SK-N-SH (cell line): ENCODE data around the gene GORASP1. TPM values are rescaled to one million over a fixed set of nuclear protein-coding genes. Genes with fewer than 3 reads are reported as not detected.

Experiments used
- CTCF ChIA-PET: fragments of 300-600, 350-600 bp; formaldehyde crosslinking; extraction: SDS; loops from one replicate; lab custom pipeline; 2021; lab: Yijun Ruan, JAX
- POLR2A ChIA-PET: fragments of 350-600 bp; sonication (Branson Sonifier 250); formaldehyde crosslinking; extraction: SDS; loops from one replicate; lab custom pipeline; 2020; ENCODE audit warnings: antibody characterized with exemption, inconsistent platforms; lab: Yijun Ruan, JAX
- DNase-seq: peaks from one replicate; pipeline ENCODE4 v3.0.0; 2012
- H2AFZ ChIP-seq: fragments of 200-600 bp; sonication (generic); 2 replicates; pipeline ENCODE4 v1.8.1; 2016; ENCODE audit warnings: antibody characterized with exemption, mild to moderate bottlenecking, low read depth
- H3F3A ChIP-seq: fragments of 200-600 bp; sonication (generic); replicated peaks from 2 replicates; pipeline ENCODE3; 2016; ENCODE audit warnings: antibody characterized with exemption, mild to moderate bottlenecking; ENCODE audit not compliant: insufficient read depth
- H3K27ac ChIP-seq, 2 experiments: fragments of 200-500 bp in 1 of 2; fragments of 200-600 bp in 1 of 2; sonication (Bioruptor generic) in 1 of 2; sonication (generic), shearing (Covaris generic) in 1 of 2; 2 replicates each; pipeline versions ENCODE4 v1.5.1 to v1.6.1; 2014 to 2016; ENCODE audit warnings: low read depth in 2 of 2, inconsistent platforms in 1 of 2, low read length in 1 of 2, mild to moderate bottlenecking in 1 of 2, mixed read lengths in 1 of 2
- H3K27me3 ChIP-seq: fragments of 200-600 bp; sonication (generic), shearing (Covaris generic); 2 replicates; pipeline ENCODE4 v1.6.1; 2016; ENCODE audit warnings: mixed run types; ENCODE audit not compliant: insufficient read depth
- H3K36me3 ChIP-seq, 2 experiments: fragments of 200-500 bp in 1 of 2; fragments of 200-600 bp in 1 of 2; sonication (Bioruptor generic) in 1 of 2; sonication (generic) in 1 of 2; replicated peaks in 1 of 2; 2 replicates each; pipeline versions ENCODE3 to v1.5.1; 2014 to 2016; ENCODE audit warnings: low read length in 1 of 2, mild to moderate bottlenecking in 1 of 2; ENCODE audit not compliant: insufficient read depth in 2 of 2, control insufficient read depth in 1 of 2
- H3K4me1 ChIP-seq, 2 experiments: fragments of 200-500 bp in 1 of 2; fragments of 200-600 bp in 1 of 2; sonication (Bioruptor generic) in 1 of 2; sonication (generic), shearing (Covaris generic) in 1 of 2; 2 replicates each; pipeline versions ENCODE4 v1.5.1 to v1.6.1; 2014 to 2016; ENCODE audit warnings: low read depth in 1 of 2, low read length in 1 of 2, mixed run types in 1 of 2; ENCODE audit not compliant: insufficient read depth in 2 of 2, control insufficient read depth in 1 of 2
- H3K4me2 ChIP-seq: fragments of 200-600 bp; sonication (generic), shearing (Covaris generic); 2 replicates; pipeline ENCODE4 v1.6.1; 2017; ENCODE audit warnings: mixed run types
- H3K4me3 ChIP-seq, 2 experiments: fragments of 200-500 bp in 1 of 2; fragments of 200-600 bp in 1 of 2; sonication (Bioruptor generic) in 1 of 2; sonication (generic), shearing (Covaris generic) in 1 of 2; 2 replicates each; pipeline versions ENCODE4 v1.5.1 to v1.8.1; 2014 to 2016; ENCODE audit warnings: low read depth in 2 of 2, inconsistent platforms in 1 of 2, low read length in 1 of 2, mild to moderate bottlenecking in 1 of 2, mixed read lengths in 1 of 2, moderate library complexity in 1 of 2
- H3K79me2 ChIP-seq: fragments of 200-600 bp; sonication (generic); 2 replicates; pipeline ENCODE4 v1.8.1; 2017; ENCODE audit warnings: mild to moderate bottlenecking; ENCODE audit not compliant: insufficient read depth
- H3K9ac ChIP-seq: fragments of 200-600 bp; sonication (generic); 2 replicates; pipeline ENCODE4 v1.6.1; 2017; ENCODE audit warnings: mixed run types
- H3K9me2 ChIP-seq: fragments of 200-600 bp; sonication (generic); 2 replicates; pipeline ENCODE4 v1.6.1; 2017; ENCODE audit warnings: mixed run types
- H3K9me3 ChIP-seq: fragments of 200-600 bp; sonication (generic); 2 replicates; pipeline ENCODE4 v1.6.1; 2017; ENCODE audit warnings: mixed run types, mild to moderate bottlenecking, moderate library complexity
- H4K20me1 ChIP-seq: fragments of 200-600 bp; sonication (generic); 2 replicates; pipeline ENCODE4 v1.6.1; 2017; ENCODE audit warnings: mild to moderate bottlenecking, mixed run types; ENCODE audit not compliant: insufficient read depth
- ELF1 ChIP-seq: IDR thresholded peaks from 2 replicates; pipeline ENCODE4 v1.4.0; 2012
- EP300 ChIP-seq, 2 experiments: IDR thresholded peaks; 2 replicates each; pipeline versions ENCODE4 v1.4.0 to v1.6.1; 2012; ENCODE audit warnings: borderline replicate concordance in 1 of 2, low read depth in 1 of 2, low read length in 1 of 2
- EZH2phosphoT487 ChIP-seq: fragments of 200-600 bp; sonication (generic); IDR thresholded peaks from 2 replicates; pipeline ENCODE4 v1.6.1; 2017; ENCODE audit warnings: low read depth, mixed run types, mild to moderate bottlenecking, antibody characterized with exemption, moderate library complexity, borderline replicate concordance
- FOXJ3 ChIP-seq: sonication (generic); formaldehyde crosslinking; IDR thresholded peaks from 2 replicates; pipeline ENCODE4 v1.5.1; 2020; ENCODE audit warnings: mild to moderate bottlenecking, missing genetic modification reagents
- FOXM1 ChIP-seq: IDR thresholded peaks from 2 replicates; pipeline ENCODE4 v1.4.0; 2012; ENCODE audit warnings: low read depth, mild to moderate bottlenecking
- JUND ChIP-seq: IDR thresholded peaks from 2 replicates; pipeline ENCODE4 v1.4.0; 2012
- MEF2A ChIP-seq: IDR thresholded peaks from 2 replicates; pipeline ENCODE4 v1.4.0; 2012; ENCODE audit warnings: low read depth, borderline replicate concordance
- POLR2AphosphoS5 ChIP-seq: IDR thresholded peaks from 2 replicates; pipeline ENCODE4 v1.6.1; 2012; ENCODE audit warnings: low read depth, low read length
- RAD21 ChIP-seq: IDR thresholded peaks from 2 replicates; pipeline ENCODE4 v1.6.1; 2012; ENCODE audit warnings: mild to moderate bottlenecking, low read length
- RCOR1 ChIP-seq: fragments of 150-350 bp; IDR thresholded peaks from 2 replicates; pipeline ENCODE4 v1.6.1; 2017; ENCODE audit warnings: antibody characterized with exemption, low read length
- RFX5 ChIP-seq: IDR thresholded peaks from 2 replicates; pipeline ENCODE4 v1.6.1; 2012; ENCODE audit warnings: mild to moderate bottlenecking, improper control_type of control experiment, low read length
- TCF12 ChIP-seq: IDR thresholded peaks from 2 replicates; pipeline ENCODE4 v1.4.0; 2012
- USF1 ChIP-seq: IDR thresholded peaks from 2 replicates; pipeline ENCODE4 v1.4.0; 2012; ENCODE audit warnings: low read depth, borderline replicate concordance
- YY1 ChIP-seq: IDR thresholded peaks from 2 replicates; pipeline ENCODE4 v1.4.0; 2012; ENCODE audit warnings: low read depth, mild to moderate bottlenecking
- WGBS: methylation state at CpG from one replicate; pipeline ENCODE4 v1.1.6; 2017; ENCODE audit warnings: low lambda C conversion rate; 5-methylcytosine and 5-hydroxymethylcytosine counted together
- polyA plus RNA-seq, 3 experiments: library from polyadenylated mRNA; depleted of rRNA; stranded (reverse); fragments of >200 nt; gene quantifications; 2 replicates each; pipeline ENCODE4 v1.2.3, GENCODE V29; 2012
- TF ChIP-seq, protein P1 (sequence below): fragments of 150-350 bp; IDR thresholded peaks from 2 replicates; pipeline ENCODE4 v1.6.1; 2017; ENCODE audit warnings: antibody characterized with exemption, low read length, low read depth, borderline replicate concordance

GORASP1 gene
- polyA plus RNA-seq, 1 of the 3 experiments (the other 2 are of a cell fraction): 44.3 TPM

DNA sequence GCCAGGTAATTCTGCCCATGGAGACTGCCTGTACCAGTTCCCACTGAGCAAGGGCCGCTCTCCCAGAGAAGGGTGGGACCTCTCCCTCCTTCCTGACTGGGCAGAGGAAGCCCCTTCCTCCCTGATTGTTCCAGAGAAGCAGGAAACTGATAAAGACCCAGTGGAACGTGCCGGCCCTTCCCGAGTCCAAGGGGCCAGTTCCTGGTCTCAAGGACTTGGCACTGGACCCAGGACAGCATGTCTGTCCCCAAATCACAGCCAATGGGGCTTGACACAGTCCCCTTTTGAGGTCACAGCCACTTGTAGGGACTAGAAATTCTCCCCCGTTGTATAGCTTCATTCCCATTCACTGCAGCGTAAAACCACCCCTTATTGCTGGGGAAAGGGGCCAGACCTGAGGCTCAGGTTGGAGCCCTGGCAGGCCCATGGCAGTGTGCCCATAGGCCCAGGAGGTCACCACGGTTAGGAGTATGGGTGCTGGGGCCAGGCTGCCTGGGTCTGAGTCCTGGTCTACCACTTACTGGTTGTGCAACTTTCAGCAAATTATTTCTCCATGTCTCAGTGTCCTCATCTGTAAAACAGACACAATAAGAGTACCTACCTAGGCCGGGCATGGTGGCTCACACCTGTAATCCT, 27.9 kb upstream of the GORASP1 start (continued):
- no peak for TF ChIP-seq POLR2AphosphoS5
- no peak for TF ChIP-seq TCF12
- TF ChIP-seq YY1: no peak
- TF ChIP-seq RFX5: no peak
- TF ChIP-seq MEF2A: no peak
- no peak for TF ChIP-seq JUND
- TF ChIP-seq FOXM1: no peak
- TF ChIP-seq RAD21: no peak
- TF ChIP-seq, protein P1, sequence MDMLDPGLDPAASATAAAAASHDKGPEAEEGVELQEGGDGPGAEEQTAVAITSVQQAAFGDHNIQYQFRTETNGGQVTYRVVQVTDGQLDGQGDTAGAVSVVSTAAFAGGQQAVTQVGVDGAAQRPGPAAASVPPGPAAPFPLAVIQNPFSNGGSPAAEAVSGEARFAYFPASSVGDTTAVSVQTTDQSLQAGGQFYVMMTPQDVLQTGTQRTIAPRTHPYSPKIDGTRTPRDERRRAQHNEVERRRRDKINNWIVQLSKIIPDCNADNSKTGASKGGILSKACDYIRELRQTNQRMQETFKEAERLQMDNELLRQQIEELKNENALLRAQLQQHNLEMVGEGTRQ: no peak

- POLR2A ChIA-PET: no interaction called here
- CTCF ChIA-PET: interaction anchor here (0.6 to 14.8 kb wide), 4 partner anchors 18 to 219 kb away, joined by 3 to 223 read pairs (median 4); no protein-coding TSS in a partner anchor
- no peaks in the 10 kb centered on the region for H4K20me1 ChIP-seq
- H2AFZ ChIP-seq: no peak overlapping the region
- TF ChIP-seq JUND (no peak), EP300 (IDR thresholded peaks at IDR 0.05; ENCODE audit: borderline replicate concordance in 1 of 2, low read depth in 1 of 2, low read length in 1 of 2) (no peak), FOXJ3 (CRISPR knock-in tag) (no peak), MEF2A (no peak), ELF1 (no peak), EZH2phosphoT487 (no peak), USF1 (no peak), POLR2AphosphoS5 (no peak), TCF12 (no peak), RCOR1 (no peak)
- H3K4me2 ChIP-seq: no peak overlapping the region
- 80% methylated on average over 1 of the region's 7 CpGs for WGBS
- no peaks in the 10 kb centered on the region for H3K27me3 ChIP-seq
- H3K4me3 ChIP-seq: no peak overlapping the region
- no peaks in the 10 kb centered on the region for H3K9me3 ChIP-seq
- H3K27ac ChIP-seq: no peak overlapping the region
- no peak for DNase-seq
- H3K79me2 ChIP-seq: no peaks in the 10 kb centered on the region
- no peak overlapping the region for H3K9ac ChIP-seq
- H3K4me1 ChIP-seq: peaks cover 0 to 8% of the 10 kb centered on the region in 2 experiments; a peak in 1 of 4 replicates
- H3K9me2 ChIP-seq: no peaks in the 10 kb centered on the region
- H3F3A ChIP-seq: no peaks in the 10 kb centered on the region
- peaks cover 0 to 3% of the 10 kb centered on the region in 2 experiments for H3K36me3 ChIP-seq
Measured at GRCh38 chr3:39134305-39134704, 26.9 kb upstream of the GORASP1 start.
